Activated gamma-delta T cell (primary cell): ENCODE results near the gene ARL8A.
A peak's percentile ranks its signal among the peaks of the same experiment; 100 is the strongest.
"Not testable (repeated sequence)": the region's sequence is repeated elsewhere in the genome, so short reads cannot be mapped to it uniquely, and the experiment has no call there.

Experiments used
- DNase-seq: peaks from one replicate; lab custom pipeline; 2025; lab: John Stamatoyannopoulos, UW

The ARL8A gene

DNA sequence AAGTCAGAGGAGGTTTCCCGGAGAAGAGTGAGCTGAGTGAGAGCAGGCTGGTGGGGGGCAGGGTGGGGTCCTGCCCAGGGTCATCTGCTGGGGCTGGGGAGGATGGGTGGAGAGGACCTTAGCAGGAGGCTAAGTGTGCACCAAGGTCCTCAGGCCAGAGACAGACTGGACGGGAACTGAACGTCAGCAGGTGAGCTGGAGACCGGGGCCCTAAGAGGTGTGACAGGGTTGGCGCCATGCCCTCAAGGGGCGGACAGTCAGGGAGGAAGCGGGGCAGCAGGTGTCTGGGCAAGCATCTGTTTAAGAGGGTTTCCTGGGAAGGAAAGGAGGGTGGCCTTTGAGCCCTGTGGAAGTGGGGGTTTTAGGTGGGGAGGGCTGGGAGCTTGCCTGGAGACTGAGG lies 29.5 kb upstream of the ARL8A start:
- DNase-seq = no peak

DNA sequence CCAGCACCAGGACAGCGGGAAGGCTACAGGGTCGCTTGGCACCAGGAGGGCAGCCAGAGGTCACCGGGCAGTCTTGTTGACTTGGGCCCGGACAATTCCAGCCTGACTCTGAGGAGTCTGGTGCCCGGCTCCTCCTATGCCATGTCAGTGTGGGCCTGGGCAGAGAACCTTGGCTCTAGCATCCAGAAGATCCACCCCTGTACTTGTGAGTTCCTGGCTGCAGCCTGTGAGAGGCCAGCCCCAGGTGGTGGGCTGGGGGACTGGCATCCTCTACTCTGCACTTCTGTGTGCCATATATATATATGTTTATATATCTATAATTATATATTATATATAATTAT lies 27.4 kb upstream of the ARL8A start:
- DNase-seq = no peak

GRCh38 chr1:202171292-202172014 lies 26.9 kb upstream of the ARL8A start:
- DNase-seq = no peak

GRCh38 chr1:202170726-202171125 lies 26.2 kb upstream of the ARL8A start:
- no peak for DNase-seq

DNA sequence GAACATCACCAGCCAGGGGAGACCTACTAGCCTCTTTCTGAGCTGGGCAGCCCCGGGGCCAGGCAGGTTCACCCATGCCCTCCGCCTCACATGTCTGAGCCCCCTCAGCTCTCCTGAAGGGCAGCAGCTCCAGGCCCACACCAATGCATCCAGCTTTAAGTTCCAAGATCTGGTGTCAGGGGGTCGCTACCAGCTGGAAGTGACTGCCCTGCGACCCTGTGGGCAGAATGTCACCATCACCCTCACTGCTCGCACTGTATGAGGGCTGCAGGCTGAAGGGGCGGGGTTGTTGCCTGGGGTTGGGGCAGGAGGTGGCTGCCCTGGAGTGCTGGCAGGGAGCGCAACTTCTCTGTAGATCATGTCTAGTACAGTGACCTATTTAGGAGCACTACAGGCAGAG lies 24.3 kb upstream of the ARL8A start:
- DNase-seq = no peak

DNA sequence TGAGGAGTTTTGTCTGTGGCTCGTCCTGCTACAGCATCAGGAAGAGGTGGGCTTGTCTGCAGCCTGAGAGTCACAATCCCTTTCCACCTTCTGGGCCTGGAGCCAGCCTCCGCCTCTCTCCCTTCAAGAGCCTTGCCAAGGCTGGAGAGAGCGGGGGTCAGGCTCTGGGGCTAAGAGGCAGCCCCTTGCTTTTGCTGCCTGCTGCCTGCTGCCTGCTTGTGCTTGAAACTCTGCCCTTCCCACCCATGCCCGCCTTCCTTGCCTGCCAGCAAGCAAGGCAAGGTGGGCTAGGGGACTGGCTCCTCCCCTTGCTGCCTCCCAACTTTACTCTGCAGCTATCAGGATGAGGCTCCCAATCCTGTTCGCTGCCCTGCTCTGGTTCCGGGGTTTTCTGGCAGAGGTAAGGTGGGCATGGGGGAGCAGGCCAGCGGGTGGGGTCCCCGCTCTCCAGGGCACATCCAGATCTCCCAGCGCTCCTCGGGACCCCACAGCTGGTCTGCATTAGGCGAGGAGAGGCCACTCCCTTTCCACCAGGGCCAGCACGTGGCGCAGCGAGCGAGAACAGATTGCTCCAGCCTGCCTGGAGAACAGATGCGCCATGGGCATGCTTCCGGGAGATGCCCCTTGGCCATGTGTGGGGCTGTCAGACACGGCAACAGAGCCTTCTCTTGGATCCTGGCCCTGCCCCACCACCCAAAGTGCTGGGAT lies 23.3 kb upstream of the ARL8A start:
- DNase-seq = no peak

DNA sequence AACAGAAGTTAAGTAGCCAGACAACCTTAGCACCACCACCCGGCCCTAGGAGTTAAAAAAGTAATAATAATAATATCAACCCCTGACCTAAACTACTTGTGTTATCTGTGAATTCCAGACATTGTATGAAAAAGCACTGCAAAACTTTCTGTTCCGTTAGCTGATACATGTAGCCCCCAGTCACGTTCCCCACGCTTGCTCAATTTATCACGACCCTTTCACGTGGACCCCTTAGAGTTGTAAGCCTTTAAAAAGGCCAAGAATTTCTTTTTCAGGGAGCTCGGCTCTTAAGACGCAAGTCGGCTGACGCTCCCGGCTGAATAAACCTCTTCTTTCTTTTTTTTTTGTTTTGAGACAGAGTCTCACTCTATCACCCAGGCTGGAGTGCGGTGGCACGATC lies 22.5 kb upstream of the ARL8A start:
- DNase-seq = not testable (repeated sequence)

DNA sequence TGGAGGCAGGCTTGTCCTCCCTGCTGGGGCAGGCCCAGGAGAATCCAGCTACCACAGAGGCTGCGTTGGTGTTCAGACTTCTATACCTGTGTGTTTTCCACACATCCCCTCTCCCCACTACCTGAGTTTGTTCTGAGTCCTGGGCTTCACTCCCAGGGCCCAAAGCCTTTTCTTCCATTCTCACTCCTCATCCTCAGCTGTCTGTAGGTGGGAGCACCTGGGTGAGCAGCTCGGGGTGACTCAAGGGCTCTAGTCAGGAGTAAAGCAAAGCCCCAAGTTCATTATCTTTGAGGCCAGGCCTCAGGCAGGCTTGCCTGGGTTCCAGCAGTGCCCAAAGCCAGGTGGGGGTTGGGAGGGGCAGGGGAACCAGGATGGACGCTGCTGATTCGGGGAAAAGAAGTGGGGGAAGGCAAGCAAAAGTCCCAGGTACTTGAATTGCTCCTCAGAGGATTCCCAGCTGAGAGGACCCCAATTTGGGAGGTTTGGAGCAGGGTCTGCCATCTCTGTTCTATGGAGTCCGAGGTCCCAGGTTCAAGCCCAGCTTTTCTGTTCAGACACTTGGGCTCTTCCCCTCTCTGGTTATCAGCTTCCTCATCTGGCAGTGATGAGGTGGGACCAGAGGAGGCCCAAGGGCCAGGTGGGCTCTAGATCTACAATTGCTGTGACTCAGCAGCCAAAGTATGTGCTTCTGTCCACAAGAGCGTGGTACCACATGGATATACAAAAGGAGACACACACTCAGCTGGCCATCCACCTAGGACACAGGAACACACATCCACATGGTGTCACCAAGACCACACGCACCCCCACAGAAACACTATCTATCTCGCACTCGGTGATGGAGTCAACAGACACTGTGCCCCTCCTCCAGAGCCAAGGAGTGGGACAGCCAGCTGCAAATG lies 21.7 kb upstream of the ARL8A start:
- DNase-seq = no peak

DNA sequence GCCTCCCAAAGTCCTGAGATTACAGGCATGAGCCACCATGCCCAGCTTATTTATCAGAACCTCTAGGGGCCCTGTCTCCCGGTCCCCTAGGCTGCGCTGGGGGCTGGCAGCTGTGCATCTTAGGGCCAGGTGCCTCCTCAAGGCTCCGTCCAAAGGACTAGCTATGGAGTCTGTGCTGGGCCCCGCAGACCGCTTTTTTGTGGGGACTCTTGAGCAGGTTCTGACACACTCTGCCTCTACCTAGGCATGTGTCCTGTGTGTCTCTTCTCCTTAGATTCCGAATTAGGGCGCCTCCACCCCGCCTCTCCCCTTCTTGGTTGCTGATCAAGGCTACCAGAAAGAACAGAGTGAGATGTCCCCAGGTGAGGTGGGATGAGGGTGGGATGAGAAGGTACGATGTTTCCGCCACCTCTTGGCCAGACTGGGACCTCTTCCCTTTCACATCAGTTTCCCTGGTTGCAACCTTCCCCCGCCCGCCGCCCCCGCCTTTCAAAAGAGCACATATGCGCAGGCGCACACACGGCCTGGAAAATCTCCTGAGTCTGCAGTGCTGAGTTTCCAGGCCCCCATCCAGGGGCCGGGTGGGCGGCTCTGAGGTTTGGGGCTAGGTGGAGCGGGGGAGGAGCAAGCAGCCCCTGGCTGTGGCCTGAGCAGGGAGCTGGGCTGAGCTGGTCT lies 20.9 kb upstream of the ARL8A start:
- DNase-seq = no peak

- no peak for DNase-seq
These were observed 19.9 kb upstream of the ARL8A start for GRCh38 chr1:202164271-202165037.

DNA sequence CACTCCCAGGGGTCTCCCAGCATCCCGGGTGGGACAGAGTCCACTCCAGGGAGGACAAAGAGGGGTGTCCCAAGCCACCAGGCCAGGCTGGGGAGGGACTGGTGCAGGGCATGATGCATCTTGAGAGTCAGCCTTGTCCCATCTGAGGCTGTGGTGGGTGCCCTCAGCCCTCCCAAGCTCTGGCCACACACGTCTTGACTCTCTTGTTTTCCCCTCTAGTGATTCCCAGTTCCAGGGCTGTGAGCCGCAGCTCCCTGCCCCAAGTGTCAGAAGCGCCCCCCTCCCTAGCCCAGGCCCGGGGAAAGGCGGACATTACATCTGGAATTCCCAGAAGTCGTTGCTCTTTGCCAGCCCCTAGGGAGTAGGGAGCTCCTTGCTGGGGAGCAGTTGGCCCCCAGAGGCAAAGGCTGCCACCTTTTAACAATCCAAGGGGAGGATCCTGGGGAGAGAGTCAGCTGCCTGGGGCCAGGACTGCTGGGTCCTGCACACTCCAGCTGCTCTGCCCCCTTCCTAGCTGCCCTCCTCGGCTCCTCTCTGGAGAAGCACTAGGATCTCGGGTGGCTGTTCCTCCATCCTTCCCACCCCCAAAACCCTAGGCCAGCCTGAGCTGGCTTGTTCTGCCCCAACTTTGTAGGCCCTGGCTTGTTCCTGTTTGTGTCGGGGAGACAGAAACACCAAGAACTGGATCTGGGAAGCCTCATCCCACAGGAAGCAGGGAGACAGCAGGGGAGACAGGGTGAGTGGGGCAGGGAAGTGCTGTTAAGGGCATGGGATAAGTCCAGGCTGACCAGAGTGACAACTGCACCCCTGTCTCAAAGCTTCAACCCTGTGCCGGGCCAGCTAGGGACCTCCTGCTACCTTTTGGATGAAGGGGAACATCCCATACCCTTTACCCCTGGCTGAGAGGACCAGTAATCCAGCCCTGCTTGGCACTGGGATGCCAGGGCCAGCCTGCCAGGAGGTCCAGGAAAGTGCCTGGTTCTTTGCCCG lies 19.0 kb upstream of the ARL8A start:
- DNase-seq = no peak

- DNase-seq = no peak
These were observed 18.1 kb upstream of the ARL8A start for GRCh38 chr1:202162418-202163280.

DNA sequence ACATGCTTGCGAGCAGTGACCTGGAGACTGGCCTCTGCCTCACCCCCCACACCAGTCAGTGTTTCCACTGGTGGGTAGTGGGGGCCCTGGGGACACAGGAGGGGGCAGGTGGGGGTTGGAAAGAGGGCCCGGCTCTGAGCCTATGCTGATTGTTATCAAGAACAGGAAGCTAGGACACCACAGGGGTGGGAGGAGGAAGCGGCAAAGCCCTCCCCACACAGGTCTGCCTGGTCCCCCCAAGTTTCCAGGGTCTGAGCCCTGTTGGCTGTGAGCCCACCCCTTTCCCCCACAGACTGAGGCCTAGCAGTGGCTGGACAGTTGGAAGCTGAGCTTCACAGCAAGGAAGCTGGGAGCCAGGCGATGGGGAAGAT lies 17.5 kb upstream of the ARL8A start:
- peak; percentile 24 for DNase-seq

GRCh38 chr1:202161151-202162046 lies 16.9 kb upstream of the ARL8A start:
- DNase-seq = no peak

DNA sequence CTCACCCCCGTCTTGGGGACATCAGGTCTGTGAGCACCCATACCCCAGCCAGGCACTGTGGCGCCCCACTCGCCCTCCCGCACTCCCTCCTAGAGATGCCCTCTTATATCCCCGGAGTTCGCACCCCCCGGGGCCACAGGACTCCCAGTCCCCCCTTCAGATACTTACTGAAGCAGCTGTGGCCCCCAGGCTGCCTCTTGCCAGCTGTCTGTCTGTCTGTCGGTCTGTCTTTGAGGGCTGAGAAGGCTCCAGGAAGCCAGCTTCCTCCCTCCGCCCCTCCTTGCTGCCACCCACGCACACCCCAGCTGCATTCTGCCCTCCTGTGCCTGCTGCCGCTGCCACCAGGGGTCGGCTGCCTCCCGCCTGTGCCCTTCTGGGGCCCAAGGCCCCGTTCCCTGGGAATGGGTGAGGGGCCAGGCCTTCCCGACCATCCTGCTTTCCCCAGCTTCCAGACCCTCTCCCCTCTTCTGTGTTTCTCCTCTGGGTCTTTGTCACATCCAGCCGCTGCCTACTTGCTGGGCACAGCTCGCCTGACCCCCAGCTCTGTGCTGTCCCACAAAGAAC lies 15.9 kb upstream of the ARL8A start, which contains the start of gene PTPN7:
Gene PTPN7 (minus strand): TSS at position 226 of the 564 bp plus-strand sequence. CDS start 1,200 bp downstream, outside the sequence.
- peak; percentile 50 for DNase-seq

- DNase-seq = no peak
These were observed 15.2 kb upstream of the ARL8A start for GRCh38 chr1:202159534-202160371.
